ENCODE measurements around the gene TRABD.
A peak's percentile ranks its signal among the peaks of the same experiment; 100 is the strongest.

The TRABD gene

DNA sequence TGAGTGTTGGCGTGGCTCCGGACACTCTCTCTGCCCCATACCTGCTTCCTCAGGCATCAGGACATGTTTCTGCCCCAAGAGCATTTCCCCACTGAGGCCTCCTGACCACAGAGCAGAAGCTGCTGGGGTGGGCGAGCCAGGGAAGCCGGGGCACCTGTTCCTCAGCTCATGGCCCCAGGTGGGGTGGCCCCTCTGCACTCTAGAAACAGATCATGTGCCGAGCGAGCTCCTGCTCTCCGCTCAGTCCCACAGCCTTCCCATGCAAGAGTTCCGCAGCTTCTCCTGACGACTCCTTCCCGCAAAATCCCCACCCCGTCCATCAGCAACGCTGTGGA, 37.6 kb upstream of the TRABD start:
- no peak for TF ChIP-seq ZFX (IDR thresholded peaks at IDR 0.05; ENCODE audit: borderline replicate concordance)
- TF ChIP-seq, protein P1, sequence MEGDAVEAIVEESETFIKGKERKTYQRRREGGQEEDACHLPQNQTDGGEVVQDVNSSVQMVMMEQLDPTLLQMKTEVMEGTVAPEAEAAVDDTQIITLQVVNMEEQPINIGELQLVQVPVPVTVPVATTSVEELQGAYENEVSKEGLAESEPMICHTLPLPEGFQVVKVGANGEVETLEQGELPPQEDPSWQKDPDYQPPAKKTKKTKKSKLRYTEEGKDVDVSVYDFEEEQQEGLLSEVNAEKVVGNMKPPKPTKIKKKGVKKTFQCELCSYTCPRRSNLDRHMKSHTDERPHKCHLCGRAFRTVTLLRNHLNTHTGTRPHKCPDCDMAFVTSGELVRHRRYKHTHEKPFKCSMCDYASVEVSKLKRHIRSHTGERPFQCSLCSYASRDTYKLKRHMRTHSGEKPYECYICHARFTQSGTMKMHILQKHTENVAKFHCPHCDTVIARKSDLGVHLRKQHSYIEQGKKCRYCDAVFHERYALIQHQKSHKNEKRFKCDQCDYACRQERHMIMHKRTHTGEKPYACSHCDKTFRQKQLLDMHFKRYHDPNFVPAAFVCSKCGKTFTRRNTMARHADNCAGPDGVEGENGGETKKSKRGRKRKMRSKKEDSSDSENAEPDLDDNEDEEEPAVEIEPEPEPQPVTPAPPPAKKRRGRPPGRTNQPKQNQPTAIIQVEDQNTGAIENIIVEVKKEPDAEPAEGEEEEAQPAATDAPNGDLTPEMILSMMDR (IDR thresholded peaks at IDR 0.05), result no peak
- no peak overlapping the region for H3K27ac ChIP-seq

DNA sequence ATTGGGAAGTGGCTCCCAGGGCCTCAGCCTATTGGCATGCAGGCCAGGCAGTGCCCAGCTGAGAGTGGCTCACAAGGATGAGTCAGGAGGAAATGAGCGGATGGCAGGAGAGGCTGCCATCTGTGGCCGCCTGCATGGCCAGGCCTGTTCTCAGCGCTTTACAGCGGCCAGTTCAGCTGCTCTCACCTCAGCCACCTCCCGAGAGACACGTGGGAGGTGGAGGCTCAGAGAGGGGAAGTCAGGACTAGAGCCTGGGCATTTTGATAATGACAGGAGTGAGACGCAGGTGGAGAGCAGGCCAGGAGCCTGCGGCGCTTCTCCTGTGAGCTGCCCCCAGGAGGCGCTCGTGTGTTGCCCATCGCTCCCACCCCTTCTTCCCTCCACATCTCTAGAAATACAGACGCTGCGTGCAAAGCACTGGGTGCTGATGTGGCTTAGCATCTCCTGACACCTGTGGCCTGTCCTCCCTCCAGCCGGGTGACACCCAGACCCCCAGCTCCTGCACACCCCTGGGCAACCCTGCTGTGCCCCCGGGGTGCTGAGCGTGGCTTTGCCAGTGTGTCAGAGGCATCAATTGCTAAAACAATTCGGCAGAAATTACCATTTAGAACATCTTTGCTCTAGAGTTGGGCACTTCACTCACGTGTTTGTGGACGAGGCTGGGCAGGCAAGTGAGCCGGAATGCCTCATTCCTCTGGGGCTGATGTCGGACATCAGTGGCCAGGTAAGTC, 36.6 kb upstream of the TRABD start:
- TF ChIP-seq, protein P1 (IDR thresholded peaks at IDR 0.05), result peak; percentile 95
- TF ChIP-seq ZFX (IDR thresholded peaks at IDR 0.05; ENCODE audit: borderline replicate concordance), result no peak
- H3K27ac ChIP-seq, result no peak overlapping the region

DNA sequence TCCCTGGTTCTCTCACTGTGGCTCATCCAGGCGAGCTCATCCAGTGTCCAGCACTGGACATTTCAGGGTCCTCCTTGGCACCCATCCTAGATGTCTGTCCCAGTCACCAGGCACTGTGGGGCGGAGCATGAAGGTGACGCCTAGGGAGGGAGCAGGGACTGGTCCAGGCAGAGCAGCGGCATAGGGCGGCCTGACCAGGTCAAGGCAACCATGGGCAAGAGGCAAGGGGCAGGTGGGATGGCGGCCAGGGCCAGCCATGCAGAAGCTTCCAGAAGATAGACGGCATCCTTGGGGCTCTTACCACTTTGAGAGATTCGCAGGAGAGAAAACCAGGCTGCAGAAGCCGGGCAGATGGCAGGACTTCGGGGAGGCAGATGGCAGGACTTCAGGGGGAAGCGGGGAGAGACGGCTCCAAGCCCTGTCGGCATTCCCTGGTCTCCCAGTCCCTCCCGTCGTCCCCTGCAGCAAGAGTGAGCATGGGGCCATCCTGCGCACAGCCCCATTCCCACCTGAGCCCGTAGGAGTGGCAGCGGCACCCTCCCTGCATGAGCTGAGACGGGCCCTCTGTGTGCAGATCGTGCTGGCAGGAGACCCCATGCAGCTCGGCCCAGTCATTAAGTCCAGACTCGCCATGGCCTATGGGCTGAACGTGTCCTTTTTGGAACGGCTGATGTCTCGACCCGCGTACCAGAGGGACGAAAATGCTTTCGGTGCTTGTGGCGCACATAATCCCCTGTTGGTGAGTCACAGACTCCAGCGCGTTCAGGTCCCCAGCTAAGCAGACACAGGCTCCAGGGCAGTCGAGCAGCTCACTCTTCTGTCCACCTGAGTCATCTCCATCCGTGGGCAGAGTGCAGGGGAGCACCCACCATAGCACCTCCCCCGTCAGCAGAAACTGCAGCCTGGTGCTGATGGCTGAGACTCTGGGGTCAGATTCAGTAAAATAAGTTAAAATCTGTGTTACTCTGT, 35.3 kb upstream of the TRABD start:
- TF ChIP-seq, protein P1 (IDR thresholded peaks at IDR 0.05), result no peak
- no peak for TF ChIP-seq ZFX (IDR thresholded peaks at IDR 0.05; ENCODE audit: borderline replicate concordance)
- no peak overlapping the region for H3K27ac ChIP-seq

DNA sequence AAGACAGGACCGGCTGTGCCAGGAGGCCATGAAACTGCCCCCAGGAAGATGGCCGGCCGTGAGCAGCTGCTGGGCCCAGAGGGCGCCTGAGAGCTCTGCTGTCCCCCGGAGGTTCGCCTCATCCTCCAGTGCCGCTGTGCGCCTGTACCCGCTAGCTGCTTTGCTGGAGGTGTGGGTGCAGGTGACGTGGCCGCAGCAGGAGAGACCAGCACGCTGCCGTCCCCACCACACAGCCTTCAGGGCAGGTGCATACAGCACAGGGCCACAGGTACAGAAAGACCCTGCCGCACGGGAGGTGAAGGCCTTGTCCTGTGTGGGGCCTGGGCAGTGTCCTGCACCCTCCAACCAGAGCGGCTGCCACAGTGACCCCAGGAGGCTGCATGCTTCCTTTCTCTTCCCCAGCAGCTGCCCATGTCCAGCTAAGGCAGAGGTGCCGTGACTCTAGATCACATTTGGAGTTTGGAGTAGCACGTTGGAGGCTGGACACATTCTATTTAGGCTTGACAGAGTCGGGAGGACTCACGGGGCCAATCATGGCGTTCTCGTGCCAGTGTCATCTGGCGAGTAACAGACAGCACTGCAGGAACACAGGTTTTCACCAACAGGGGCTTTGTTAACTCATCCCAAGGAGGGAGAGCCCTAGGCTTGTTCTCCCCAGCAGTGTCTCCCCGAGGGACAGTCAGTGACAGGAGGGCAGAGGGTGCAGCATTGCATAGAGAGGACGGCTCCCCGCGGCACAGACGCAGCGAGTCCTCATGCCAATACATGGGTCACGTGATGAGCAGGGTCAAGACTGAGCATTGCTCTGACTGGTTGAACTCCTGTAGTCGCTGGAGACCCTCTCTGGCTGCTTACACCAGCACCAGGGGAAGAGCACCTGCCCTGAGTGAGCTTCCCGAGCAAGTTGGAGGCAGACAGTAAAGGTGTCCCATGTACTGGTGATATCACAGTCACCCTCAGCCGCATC, 33.9 kb upstream of the TRABD start:
- TF ChIP-seq, protein P1 (IDR thresholded peaks at IDR 0.05), result no peak
- TF ChIP-seq ZFX (IDR thresholded peaks at IDR 0.05; ENCODE audit: borderline replicate concordance), result no peak
- H3K27ac ChIP-seq, result no peak overlapping the region

DNA sequence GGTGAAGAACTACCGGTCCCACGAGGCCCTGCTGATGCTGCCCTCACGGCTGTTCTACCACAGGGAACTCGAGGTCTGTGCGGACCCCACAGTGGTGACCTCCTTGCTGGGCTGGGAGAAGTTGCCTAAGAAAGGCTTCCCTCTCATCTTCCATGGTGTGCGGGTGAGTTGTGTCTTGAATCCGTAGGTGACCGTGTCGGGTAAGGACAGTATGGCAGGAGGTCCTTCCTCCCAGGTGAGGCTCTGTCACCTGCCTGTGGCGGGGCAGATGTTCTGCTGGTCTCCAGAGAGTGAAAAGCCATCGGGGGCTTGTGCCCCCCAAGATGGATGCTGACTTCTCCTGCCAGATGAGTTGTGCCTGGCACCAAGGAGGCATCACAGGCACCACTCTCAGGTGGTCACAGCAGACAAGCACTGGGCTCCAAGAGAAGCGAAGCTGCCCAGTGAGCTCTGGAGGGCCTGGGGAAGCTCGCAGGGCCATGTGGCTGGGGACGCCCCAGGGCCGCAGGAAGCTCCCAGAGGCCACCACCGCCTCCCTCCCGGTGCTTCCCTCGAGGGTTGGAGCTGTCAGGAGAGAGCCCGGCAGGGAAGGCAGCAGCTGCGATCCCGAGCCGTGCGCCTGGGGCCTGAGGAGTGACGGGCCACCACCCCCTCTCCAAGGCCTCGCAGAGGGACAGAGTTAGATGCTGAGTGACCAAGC, 32.5 kb upstream of the TRABD start:
- TF ChIP-seq, protein P1 (IDR thresholded peaks at IDR 0.05), result no peak
- TF ChIP-seq ZFX (IDR thresholded peaks at IDR 0.05; ENCODE audit: borderline replicate concordance), result no peak
- H3K27ac ChIP-seq, result no peak overlapping the region

DNA sequence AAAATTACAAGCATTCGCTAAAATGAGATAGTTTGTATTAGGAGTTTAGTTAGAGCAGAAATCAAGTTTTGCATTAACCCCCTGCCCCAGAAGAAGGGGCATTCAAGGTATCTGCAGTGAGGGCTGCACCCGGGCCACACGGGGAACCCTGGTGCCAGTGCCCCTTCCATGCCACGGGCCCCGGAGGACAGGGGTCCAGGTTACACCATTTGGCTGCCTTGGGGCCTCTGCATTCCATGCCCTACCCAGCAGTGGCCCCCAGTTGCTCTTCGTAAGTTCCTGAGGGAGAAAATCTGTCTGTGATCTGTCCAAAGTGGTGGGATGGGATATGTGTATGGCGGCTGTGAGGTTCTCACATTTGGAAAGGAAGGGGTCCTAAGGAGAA, 32.0 kb upstream of the TRABD start:
- TF ChIP-seq, protein P1 (IDR thresholded peaks at IDR 0.05), result no peak
- TF ChIP-seq ZFX (IDR thresholded peaks at IDR 0.05; ENCODE audit: borderline replicate concordance), result no peak
- H3K27ac ChIP-seq, result no peak overlapping the region

All from 22Rv1 (cell line).